Adipose tissue (tissue), 3 donors: Measurements from ENCODE around the gene KRT6C. TPM values are rescaled to one million over a fixed set of nuclear protein-coding genes. Genes with fewer than 3 reads are reported as not detected.

Source experiments
- H3K27ac ChIP-seq: one replicate; pipeline ENCODE4 v1.5.1; 2013; ENCODE audit warnings: low read depth, low read length
- WGBS, 3 donors: extraction: QIAGEN DNeasy Blood & Tissue Kit; methylation state at CpG; one replicate each; pipeline ENCODE4 v1.1.7; 2013; 5-methylcytosine and 5-hydroxymethylcytosine counted together
- polyA plus RNA-seq, 3 donors: library from polyadenylated mRNA; stranded (reverse); fragments of 200-250 nt; gene quantifications; one replicate each; pipeline ENCODE4 v1.2.3, GENCODE V29; 2013
- donor health status: healthy with polysubstance abuse.
- donor health status: Bipolar disorder and iron deficiency.
- donor health status: healthy.

Gene KRT6C
- under 1 TPM in 1 of 3 donors, not detected in 2; 0.56 TPM for polyA plus RNA-seq

- WGBS, 3 donors, result 63 to 81% (median 70%) methylated on average over 4 of the region's 4 CpGs
- H3K27ac ChIP-seq, result no peak within 1 kb of the TSS
These were observed at the start of gene KRT6C for GRCh38 chr12:52473768-52474167. Gene KRT6C, minus strand, starts transcription at chr12:52473805. Its CDS starts 68 bp downstream, at chr12:52473737.

- 61 to 69% (median 64%) methylated on average over 10 of the region's 10 CpGs for WGBS, 3 donors
These were observed 48.9 kb upstream of the KRT6C start for GRCh38 chr12:52522346-52523011.

DNA sequence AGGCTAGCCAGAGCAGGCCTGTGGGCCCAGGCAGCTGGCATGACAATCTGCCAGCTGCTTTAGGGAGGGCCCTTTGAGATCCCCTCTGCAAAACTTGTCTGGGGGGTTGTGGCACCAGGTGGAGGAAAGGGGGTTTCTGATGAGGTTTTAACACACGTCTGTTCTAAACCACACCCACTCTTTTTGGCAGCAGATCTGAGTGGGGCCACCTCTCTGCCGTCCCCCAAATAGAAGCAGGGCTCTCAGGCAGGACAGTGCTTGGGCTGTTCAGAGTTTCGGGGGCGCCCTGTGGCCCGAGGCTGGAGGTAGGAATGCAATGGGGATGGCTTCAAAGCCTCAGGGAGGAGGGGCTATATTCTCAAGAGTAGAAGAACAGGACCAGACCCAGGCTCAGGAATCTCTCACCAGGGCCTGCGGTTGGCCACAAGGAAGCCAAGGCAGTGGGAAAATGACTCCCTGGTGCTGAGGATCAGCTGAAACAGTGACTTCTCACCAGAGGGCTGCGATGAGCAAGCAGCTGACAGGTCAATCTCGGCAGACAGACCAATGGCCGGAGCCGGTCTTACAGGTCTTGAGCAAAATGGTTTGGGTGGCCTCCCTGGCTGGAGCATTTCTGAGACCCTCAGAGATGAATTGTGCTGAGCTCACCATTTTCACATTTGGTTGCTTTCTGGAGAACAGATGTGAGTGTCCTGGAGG, 48.1 kb upstream of the KRT6C start:
- no peak overlapping the region for H3K27ac ChIP-seq

More at GRCh38 chr12:52522346-52523011, 48.9 kb upstream of the KRT6C start:
- no peak overlapping the region for H3K27ac ChIP-seq

DNA sequence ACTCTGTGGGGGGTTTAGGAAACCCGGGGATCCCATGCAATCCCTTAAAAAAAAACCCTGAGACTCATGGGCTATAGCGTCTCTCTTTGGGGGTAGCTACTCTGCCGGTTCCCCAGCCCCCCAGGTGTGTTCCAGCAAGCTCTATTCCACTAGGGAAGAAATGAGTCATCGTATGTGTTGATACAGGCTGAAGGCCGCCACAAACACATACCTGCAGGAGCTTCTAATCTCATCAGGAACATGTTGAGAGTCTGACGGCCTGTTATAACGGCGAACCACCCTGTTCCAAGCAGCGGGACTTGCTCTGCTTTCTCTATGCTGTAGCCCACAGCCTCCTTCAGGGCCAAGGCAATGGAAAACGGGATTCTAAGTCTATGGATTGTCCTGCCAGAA, 47.6 kb upstream of the KRT6C start:
- 52 to 82% (median 78%) methylated on average over 10 of the region's 10 CpGs for WGBS, 3 donors
- no peak overlapping the region for H3K27ac ChIP-seq

More for the DNA sequence above, 48.1 kb upstream of the KRT6C start:
- 75 to 81% (median 77%) methylated on average over 10 of the region's 10 CpGs for WGBS, 3 donors

GRCh38 chr12:52519826-52520662, 46.4 kb upstream of the KRT6C start, which contains the start of gene KRT5:
Gene KRT5, minus strand, starts transcription at chr12:52520394. Its CDS starts 98 bp downstream, at chr12:52520296.
- 86 to 89% (median 87%) methylated on average over 28 to 29 of the region's 29 CpGs for WGBS, 3 donors
- H3K27ac ChIP-seq, result no peak within 1 kb of the TSS

GRCh38 chr12:52519387-52519703, 45.7 kb upstream of the KRT6C start:
- H3K27ac ChIP-seq, result no peak overlapping the region
- 80 to 92% (median 86%) methylated on average over 3 of the region's 3 CpGs for WGBS, 3 donors

DNA sequence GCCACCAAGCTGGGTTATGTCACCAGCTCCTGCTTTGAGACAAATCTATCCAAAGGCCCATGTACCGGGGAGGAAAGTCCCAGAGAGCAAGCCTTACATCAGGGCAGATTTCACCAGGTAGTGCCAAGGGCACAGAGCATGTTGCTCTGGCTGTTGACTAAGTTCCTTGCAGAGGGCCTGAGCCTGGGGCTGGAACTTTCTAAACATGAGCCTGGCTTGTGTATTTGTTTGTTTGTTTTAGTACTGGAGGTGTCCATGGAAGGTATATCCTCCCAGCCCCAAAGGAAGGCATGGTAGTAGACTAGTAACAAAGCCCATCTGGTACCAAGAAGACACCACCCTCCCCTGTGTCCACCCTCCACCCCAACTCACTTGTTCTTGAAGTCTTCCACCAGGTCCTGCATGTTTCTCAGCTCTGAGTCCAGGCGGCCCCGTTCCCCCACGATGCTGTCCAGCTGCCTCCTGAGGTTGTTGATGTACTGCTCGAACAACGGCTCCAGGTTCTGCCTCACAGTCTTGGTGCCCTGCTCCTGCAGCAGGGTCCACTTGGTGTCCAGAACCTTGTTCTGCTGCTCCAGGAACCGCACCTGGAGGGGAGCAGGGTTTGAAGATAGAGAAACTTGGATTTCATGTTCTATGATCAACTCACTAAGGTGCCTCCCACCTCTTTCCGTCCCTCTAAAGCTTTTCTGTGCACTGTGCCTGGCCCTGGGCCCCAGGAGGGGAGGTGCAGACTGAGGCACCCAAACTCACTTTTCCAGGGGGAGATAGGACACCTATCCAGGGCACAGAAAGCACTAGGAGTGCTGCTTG, 45.2 kb upstream of the KRT6C start:
- 78 to 86% (median 82%) methylated on average over 8 of the region's 8 CpGs for WGBS, 3 donors
- no peak overlapping the region for H3K27ac ChIP-seq

GRCh38 chr12:52517888-52518287, 44.3 kb upstream of the KRT6C start:
- 90 to 92% (median 92%) methylated on average over 5 of the region's 5 CpGs for WGBS, 3 donors

GRCh38 chr12:52517005-52517835, 43.6 kb upstream of the KRT6C start:
- WGBS, 3 donors, result 90 to 94% (median 92%) methylated on average over 14 of the region's 14 CpGs
- no peak overlapping the region for H3K27ac ChIP-seq

More at GRCh38 chr12:52517888-52518287, 44.3 kb upstream of the KRT6C start:
- no peak overlapping the region for H3K27ac ChIP-seq

DNA sequence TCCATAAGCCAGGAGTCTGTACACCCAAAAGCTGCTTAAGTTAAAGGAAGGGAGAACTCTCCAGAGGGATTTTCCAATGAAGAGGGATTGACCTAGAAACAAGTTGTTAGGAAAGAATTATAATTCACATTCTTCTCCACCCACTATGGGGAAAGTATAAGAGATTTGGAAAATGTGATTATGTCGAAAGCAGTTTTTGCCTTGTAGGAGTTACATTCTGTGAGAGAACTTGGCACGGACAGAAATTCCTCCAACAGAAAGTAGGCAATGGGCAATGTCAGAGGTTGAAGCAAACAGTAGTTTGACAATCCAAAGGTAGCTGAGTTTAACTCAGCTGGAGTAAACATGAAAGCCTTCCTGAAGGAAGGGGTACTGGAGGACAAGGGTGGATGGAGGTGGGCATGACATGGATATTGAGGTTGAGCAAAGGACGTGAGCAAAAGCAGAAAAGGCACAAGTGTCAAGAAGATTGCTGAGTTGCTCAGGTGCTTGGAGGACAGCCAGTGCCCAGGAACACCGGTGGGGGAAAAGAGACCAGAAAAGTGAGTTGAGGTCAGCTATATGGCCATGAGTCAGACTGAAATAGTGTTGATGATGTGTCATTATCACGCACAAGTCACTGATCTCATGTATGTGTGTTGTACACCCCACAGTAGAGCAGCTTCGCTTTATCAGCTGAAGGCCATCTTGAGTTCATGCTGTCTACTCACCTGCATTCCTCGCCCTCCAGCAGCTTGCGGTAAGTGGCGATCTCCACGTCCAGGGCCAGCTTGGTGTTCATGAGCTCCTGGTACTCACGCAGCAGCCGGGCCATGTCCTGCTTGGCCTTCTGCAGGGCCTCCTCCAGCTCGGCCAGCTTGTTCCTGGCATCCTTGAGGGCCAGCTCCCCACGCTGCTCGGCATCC, 42.6 kb upstream of the KRT6C start:
- WGBS, 3 donors, result 80 to 86% (median 83%) methylated on average over 14 to 15 of the region's 15 CpGs
- no peak overlapping the region for H3K27ac ChIP-seq

GRCh38 chr12:52515319-52515646, 41.7 kb upstream of the KRT6C start:
- WGBS, 3 donors, result 88 to 100% (median 95%) methylated on average over 1 of the region's 1 CpG
- no peak overlapping the region for H3K27ac ChIP-seq

DNA sequence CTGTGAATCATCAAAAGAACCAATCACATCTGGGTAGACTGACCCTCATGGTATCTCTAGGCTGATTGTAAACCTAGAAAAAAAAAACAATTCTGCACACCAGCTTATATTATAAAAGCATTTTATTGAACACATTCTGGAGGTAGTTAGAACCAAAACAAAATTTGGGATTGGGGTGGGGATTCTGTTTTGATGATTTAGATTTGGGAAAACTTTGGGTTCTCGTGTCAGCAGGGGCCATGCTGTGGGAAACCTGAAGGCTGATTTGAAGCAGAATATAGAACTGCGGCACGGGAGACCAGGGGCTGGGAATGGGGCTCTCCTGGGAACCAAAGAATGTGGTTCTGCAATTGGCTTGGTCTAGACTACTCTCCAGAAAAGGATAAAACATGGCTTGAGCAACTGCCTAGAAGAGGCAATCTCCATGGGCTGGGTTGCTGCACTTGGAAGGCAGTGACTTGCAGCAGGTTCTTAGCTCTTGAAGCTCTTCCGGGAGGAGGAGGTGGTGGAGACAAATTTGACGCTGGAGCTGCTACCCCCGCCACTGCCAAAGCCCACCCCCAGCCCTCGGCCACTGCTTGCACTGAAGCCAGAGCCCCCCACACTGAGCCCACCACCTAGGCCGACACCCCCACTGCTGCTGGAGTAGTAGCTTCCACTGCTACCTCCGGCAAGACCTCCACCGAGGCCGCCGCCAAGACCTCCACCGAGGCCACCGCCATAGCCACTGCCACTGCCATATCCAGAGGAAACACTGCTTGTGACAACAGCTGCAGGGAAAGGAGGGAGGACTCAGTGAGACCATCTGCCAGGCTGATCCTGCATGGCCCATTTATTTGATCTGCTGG, 41.1 kb upstream of the KRT6C start:
- 89 to 96% (median 93%) methylated on average over 14 of the region's 14 CpGs for whole genome bisulfite sequencing, 3 donors

GRCh38 chr12:52513736-52514135, 40.1 kb upstream of the KRT6C start:
- no peak overlapping the region for H3K27ac ChIP-seq
- WGBS, 3 donors, result 78 to 88% (median 84%) methylated on average over 6 of the region's 6 CpGs

More for the DNA sequence above, 41.1 kb upstream of the KRT6C start:
- no peak overlapping the region for H3K27ac ChIP-seq

DNA sequence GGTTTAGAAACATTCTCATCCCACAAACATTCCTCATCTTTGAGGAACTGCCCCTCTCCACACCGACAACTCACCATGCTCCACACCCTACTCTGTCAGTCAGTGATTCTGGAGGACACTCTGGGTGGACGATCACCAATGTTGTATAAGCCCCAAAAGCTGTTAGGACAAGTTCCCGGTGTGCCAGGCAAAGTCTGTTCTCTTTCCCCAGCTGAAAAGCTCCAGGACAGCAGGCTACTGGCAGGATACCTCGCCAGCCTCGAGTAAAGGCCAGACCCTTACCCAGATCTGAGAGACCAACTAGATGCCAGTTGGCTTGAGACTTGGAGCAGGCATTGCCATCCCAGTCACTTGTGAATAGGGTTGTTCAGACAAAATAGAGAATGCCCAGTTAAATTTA, 34.6 kb upstream of the KRT6C start:
- no peak overlapping the region for H3K27ac ChIP-seq

DNA sequence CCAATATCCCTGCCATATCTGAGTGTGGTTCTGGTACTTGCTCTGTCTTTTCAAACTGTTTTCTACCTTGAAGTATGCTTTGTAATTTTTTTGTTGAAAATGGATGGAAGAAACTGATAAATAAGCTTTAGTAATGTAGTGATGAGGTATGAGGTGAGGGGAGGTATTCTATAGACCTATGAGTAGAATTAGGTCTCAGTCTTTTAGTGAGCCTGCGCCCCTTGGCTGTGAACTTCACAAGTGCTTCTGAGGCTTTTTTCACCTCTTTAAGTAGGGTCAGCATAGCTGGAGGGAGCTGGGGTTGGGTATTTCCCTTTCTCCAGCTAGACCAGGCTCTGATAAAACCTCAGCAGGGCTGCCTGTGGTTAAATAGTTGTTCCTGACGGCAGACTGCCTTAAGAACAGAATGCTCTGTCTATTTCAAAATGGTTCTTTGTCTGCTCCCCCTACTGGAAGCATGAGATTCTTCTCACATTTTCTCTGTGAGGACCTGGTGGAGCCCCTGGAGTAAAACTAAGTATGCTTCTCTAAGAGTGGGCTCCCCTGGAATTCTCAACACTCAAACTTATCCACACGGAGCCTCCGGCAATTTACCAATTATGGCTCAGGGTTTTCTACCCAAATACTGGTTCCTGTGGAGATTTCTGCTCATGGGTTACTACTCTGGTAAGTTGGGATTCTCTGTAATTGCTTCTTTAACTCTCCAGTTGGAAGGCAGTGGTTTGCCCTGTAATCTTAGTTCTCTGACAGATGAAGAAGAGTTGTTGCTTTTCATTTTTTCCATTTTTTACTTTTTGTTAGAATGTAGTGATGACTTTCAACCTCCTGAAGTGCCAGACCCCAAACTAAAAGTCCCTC, 33.5 kb upstream of the KRT6C start:
- 29 to 38% (median 35%) methylated on average over 4 of the region's 4 CpGs for whole genome bisulfite sequencing, 3 donors

More for the DNA sequence above, 34.6 kb upstream of the KRT6C start:
- WGBS, 3 donors, result 71 to 91% (median 90%) methylated on average over 5 of the region's 5 CpGs

More for the DNA sequence above, 33.5 kb upstream of the KRT6C start:
- no peak overlapping the region for H3K27ac ChIP-seq
